NCI-H2196 treated with DMSO at 0.1 percent for 48 hours (cell line): Measurements from ENCODE around the gene ZNF438.
"Not testable (repeated sequence)": the region's sequence is repeated elsewhere in the genome, so short reads cannot be mapped to it uniquely, and the experiment has no call there.

Source experiments
- DNase-seq: peaks from one replicate; lab custom pipeline; 2025; ENCODE audit not compliant: unreplicated experiment; lab: John Stamatoyannopoulos, UW

The ZNF438 gene

GRCh38 chr10:30990351-30990750 lies 41.3 kb downstream of the ZNF438 start:
- DNase-seq: no peak

- DNase-seq: no peak
These were observed 42.7 kb downstream of the ZNF438 start for GRCh38 chr10:30988831-30989435.

GRCh38 chr10:30987463-30987862 lies 44.2 kb downstream of the ZNF438 start:
- DNase-seq: no peak

GRCh38 chr10:30986053-30986555 lies 45.6 kb downstream of the ZNF438 start:
- DNase-seq: no peak

GRCh38 chr10:30985512-30985911 lies 46.2 kb downstream of the ZNF438 start:
- DNase-seq: no peak

- no peak for DNase-seq
These were observed 46.9 kb downstream of the ZNF438 start for GRCh38 chr10:30984563-30985328.

DNA sequence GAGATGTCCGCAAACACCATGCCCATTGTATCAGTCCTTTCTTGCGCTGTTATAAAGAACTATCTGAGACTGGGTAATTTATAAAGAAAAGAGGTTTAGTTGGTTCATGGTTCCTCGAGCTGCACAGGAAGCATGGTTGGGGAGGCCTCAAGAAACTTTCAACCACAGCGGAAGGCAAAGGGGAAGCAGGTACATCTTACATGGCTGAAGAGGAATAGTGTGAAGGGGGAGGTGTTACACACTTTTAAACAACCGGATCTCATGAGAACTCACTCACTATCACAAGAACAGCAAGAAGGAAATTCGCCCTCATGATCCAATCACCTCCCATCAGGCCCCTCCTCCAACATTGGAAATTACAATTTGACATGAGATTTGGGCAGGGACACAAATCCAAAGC lies 48.5 kb downstream of the ZNF438 start:
- not testable (repeated sequence) for DNase-seq

- peak; percentile 35 for DNase-seq
These were observed 50.6 kb downstream of the ZNF438 start for GRCh38 chr10:30980951-30981616.

DNA sequence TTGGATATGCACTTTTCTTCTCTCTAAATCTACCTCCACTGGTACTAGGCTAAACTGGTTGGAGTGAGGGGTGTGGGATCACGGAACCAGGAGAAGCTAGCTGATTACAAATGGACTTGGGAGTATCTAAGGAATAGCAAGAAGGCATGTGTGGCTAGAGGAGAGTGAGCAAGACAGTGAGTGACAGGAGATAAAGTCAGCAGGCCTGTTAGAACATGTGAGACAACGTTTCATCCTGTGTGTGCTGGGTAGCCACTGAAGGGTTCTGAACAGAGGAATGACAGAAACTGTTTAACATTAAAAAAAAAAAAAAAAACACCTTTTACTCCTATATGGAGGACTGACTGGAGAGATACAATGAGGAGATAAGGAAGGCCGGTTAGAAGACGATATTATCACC lies 51.7 kb downstream of the ZNF438 start:
- DNase-seq: no peak

DNA sequence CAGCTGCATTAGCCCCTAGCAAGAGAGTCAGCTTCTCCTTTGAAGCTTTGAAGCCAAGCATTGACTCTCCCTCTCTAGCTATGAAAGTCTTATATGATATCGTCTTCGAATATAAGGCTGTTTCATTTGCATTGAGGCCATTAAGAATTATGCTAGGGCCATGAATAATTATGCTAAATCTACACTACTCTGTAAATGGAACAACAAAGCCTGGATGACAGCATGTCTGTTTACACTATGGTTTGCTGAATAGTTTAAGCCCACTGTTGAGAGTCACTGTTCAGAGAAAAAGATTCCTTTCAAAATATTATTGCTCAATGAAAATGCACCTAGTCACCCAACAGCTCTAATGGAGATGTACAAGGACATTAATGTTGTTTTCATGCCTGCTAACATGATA lies 52.8 kb downstream of the ZNF438 start:
- DNase-seq: no peak

GRCh38 chr10:30977385-30977784 lies 54.3 kb downstream of the ZNF438 start:
- DNase-seq: no peak

- no peak for DNase-seq
These were observed 56.8 kb downstream of the ZNF438 start for GRCh38 chr10:30974773-30975415.

DNA sequence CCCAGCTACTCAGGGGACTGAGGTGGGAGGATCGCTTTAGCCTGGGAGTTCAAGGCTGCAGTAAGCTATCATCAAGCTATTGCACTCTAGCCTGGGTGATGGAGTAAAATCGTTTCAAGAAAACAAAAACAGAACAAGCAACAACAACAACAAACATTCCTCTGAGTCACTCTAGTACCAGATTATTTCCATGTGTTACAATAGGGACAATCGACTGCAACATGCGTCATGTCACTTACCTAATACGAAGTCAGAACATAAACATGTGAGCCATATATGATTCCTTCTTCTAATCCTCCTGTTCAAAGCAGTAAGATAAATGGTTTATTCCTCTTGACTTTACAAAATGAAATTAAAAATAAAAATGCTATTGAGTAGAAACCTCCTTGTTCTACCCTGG lies 57.3 kb downstream of the ZNF438 start:
- no peak for DNase-seq

GRCh38 chr10:30973737-30974136 lies 57.9 kb downstream of the ZNF438 start:
- no peak for DNase-seq

- no peak for DNase-seq
These were observed 60.8 kb downstream of the ZNF438 start for GRCh38 chr10:30970760-30971460.

- DNase-seq: no peak
These were observed 63.0 kb downstream of the ZNF438 start for GRCh38 chr10:30968711-30969110.

- DNase-seq: no peak
These were observed 63.8 kb downstream of the ZNF438 start for GRCh38 chr10:30967650-30968410.

DNA sequence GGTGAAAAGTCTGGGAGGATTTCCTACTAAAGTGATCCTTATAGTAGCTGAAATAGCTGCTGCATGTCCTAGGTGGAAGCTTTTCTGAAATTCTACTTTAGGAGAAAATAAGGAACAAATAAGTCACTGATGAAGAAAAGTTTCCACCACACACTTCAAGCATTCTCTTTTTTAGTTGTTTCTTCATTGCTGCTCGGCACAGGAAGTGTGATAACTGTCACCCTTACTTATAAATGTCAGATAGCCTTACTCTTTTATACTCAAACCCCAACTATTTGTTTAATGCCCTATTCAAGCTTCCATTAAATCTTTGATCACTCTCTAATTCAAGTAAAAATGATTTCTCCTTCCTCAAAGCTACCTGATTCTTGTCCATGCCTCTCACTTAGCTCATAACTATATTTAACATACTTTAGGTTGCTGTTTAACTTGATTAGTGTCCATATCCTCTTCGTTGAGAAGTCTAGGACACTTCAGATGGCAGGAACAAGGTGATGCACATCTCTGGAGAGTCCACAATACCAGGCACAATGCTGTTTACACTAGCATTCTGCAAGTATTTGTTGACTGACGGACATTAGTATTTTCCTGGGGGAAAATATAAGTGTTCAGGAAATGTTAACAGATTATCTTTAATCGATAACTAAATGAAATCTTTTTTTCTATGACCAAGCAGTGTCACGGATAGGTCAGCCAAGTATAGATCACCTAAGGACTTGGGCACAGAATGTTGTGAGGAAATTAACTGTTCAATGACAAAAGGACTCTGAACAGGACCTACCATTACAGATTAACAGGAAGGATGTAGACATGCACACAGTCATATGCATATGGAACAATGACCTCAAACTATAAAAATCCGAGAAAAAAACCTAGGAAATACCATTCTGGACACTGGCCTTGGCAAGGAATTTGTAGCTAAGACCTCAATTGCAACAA lies 67.4 kb downstream of the ZNF438 start:
- no peak for DNase-seq

DNA sequence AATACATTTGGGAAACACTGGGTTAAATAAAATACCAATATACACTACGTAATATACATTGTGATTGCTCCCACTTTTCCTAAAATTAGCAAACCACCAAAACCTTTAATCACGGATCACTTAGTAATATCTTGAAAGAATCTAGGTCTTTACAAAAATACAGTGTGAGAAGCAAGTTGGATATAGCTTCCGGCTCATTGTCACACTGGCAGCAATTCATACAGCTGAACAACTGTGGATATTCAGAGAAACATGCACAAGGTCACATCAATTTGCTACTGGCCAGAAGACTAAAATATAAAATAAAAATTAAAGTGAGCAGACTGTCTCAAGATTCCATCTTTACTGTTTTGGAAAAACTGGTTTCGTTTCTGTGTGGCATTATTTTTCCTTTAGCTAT lies 69.1 kb downstream of the ZNF438 start:
- no peak for DNase-seq
